MM.1S (cell line): Measurements from ENCODE around the gene WSCD1.

Experiments used
- DNase-seq: peaks from one replicate; pipeline ENCODE4 v3.0.0-alpha.2; 2015
- H2AFZ ChIP-seq: fragments of 300-600 bp; sonication (generic); 2 replicates; pipeline ENCODE4 v1.6.0; 2016; ENCODE audit warnings: antibody characterized with exemption, low read length
- H3F3A ChIP-seq: fragments of 300-600 bp; sonication (generic); 2 replicates; pipeline ENCODE4 v1.6.1; 2016; ENCODE audit warnings: mild to moderate bottlenecking, antibody characterized with exemption, low read length, moderate library complexity, mixed read lengths; ENCODE audit not compliant: insufficient read depth
- H3K27ac ChIP-seq: fragments of 300-600 bp; sonication (generic); 2 replicates; pipeline ENCODE4 v1.5.1; 2016; ENCODE audit warnings: mild to moderate bottlenecking, low read length
- H3K27me3 ChIP-seq: fragments of 300-600 bp; sonication (generic); replicated peaks from 2 replicates; pipeline ENCODE4 v1.6.0; 2016; ENCODE audit warnings: low read length; ENCODE audit not compliant: insufficient read depth
- H3K36me3 ChIP-seq: fragments of 300-600 bp; sonication (generic); replicated peaks from 2 replicates; pipeline ENCODE4 v1.6.1; 2016; ENCODE audit warnings: mild to moderate bottlenecking, low read length, mixed read lengths; ENCODE audit not compliant: insufficient read depth
- H3K4me1 ChIP-seq: fragments of 300-600 bp; sonication (generic); 2 replicates; pipeline ENCODE4 v1.6.1; 2016; ENCODE audit warnings: low read length, mixed read lengths
- H3K4me2 ChIP-seq: fragments of 300-600 bp; sonication (generic); 2 replicates; pipeline ENCODE4 v1.6.0; 2016; ENCODE audit warnings: low read depth, low read length
- H3K4me3 ChIP-seq: fragments of 300-600 bp; sonication (generic); 2 replicates; pipeline ENCODE4 v1.5.1; 2016; ENCODE audit warnings: low read length, mixed read lengths
- H3K79me2 ChIP-seq: fragments of 300-600 bp; sonication (generic); 2 replicates; pipeline ENCODE4 v1.6.1; 2016; ENCODE audit warnings: mixed run types, low read length, mixed read lengths
- H3K9ac ChIP-seq: fragments of 300-600 bp; sonication (generic); 2 replicates; pipeline ENCODE4 v1.6.1; 2016; ENCODE audit warnings: low read length, mixed read lengths
- H3K9me2 ChIP-seq: fragments of 300-600 bp; sonication (generic); replicated peaks from 2 replicates; pipeline ENCODE4 v1.6.1; 2016; ENCODE audit warnings: mild to moderate bottlenecking, low read length, mixed read lengths; ENCODE audit not compliant: insufficient read depth
- H3K9me3 ChIP-seq: fragments of 300-600 bp; sonication (generic); replicated peaks from 2 replicates; pipeline ENCODE4 v1.6.1; 2016; ENCODE audit warnings: mild to moderate bottlenecking, low read length, mixed read lengths; ENCODE audit not compliant: insufficient read depth
- H4K20me1 ChIP-seq: fragments of 300-600 bp; sonication (generic); 2 replicates; pipeline ENCODE4 v1.6.1; 2016; ENCODE audit warnings: mild to moderate bottlenecking, low read length, moderate library complexity, mixed read lengths; ENCODE audit not compliant: insufficient read depth
- EZH2 ChIP-seq: fragments of 300-600 bp; sonication (generic); optimal IDR thresholded peaks from 2 replicates; pipeline ENCODE3; 2017; ENCODE audit warnings: low read depth, mild to moderate bottlenecking, antibody characterized with exemption, low read length, mixed read lengths
- EZH2phosphoT487 ChIP-seq: fragments of 300-600 bp; sonication (generic); IDR thresholded peaks from 2 replicates; pipeline ENCODE4 v1.6.1; 2018; ENCODE audit warnings: antibody characterized with exemption, low read length
- TF ChIP-seq, protein P1 (sequence below): fragments of 300-600 bp; sonication (generic); IDR thresholded peaks from 2 replicates; pipeline ENCODE4 v1.5.1; 2016; ENCODE audit warnings: antibody characterized with exemption, low read length, mixed read lengths

The WSCD1 gene

DNA sequence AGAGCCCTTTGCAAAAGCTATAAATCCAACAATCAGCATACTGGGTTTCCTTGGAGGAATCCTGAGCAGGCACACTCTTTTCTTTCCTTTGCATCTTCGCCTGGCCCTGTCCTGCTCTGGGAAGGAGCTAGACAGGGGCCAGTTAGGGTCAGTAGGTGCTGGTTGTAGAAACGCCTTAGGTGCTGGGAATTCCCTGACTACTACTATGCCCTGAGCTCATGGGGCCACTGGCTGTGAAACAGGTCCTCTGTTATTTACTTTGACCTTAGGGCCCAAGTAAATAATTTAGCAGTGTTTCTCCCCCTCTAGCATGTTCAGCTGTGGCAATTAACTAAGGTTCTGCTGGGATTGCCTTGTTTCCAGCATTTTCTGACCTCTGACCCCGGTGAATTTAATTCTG is 15.8 kb upstream of the WSCD1 start:
- TF ChIP-seq, protein P1, sequence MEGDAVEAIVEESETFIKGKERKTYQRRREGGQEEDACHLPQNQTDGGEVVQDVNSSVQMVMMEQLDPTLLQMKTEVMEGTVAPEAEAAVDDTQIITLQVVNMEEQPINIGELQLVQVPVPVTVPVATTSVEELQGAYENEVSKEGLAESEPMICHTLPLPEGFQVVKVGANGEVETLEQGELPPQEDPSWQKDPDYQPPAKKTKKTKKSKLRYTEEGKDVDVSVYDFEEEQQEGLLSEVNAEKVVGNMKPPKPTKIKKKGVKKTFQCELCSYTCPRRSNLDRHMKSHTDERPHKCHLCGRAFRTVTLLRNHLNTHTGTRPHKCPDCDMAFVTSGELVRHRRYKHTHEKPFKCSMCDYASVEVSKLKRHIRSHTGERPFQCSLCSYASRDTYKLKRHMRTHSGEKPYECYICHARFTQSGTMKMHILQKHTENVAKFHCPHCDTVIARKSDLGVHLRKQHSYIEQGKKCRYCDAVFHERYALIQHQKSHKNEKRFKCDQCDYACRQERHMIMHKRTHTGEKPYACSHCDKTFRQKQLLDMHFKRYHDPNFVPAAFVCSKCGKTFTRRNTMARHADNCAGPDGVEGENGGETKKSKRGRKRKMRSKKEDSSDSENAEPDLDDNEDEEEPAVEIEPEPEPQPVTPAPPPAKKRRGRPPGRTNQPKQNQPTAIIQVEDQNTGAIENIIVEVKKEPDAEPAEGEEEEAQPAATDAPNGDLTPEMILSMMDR = no peak
- TF ChIP-seq EZH2phosphoT487 = no peak
- TF ChIP-seq EZH2 = no peak
- Histone ChIP-seq H2AFZ (no peak overlapping the region), H3K27me3 (no peaks in the 10 kb centered on the region)

DNA sequence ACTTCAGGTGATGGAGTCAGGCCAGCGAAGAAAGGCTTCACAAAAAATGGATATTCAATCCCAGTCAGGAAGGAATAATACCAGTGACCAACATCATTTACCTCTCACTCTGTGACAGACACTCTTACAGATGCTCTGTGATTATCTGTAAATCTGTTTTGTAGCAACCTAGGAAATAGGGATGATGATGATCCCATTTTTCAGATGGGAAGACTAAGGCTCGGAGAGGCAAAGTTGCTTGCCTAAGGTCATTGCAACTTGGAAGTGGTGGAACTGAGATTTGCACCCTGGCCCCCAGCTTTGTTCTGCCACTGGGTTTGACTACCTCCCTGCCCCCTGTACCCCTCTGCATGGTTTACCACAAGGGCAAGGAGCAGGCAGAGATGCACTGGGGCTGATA is 14.1 kb upstream of the WSCD1 start:
- no peaks in the 10 kb centered on the region for H3K79me2 ChIP-seq
- H3K27ac ChIP-seq = no peak overlapping the region
- H3K4me2 ChIP-seq = no peak overlapping the region
- TF ChIP-seq EZH2 (no peak), EZH2phosphoT487 (no peak)
- no peak for DNase-seq
- H3K27me3 ChIP-seq = no peaks in the 10 kb centered on the region
- H3K9ac ChIP-seq = no peak overlapping the region
- no peaks in the 10 kb centered on the region for H3K9me2 ChIP-seq
- no peaks in the 10 kb centered on the region for H4K20me1 ChIP-seq
- no peaks in the 10 kb centered on the region for H3K36me3 ChIP-seq
- H2AFZ ChIP-seq = no peak overlapping the region
- no peaks in the 10 kb centered on the region for H3K9me3 ChIP-seq
- no peaks in the 10 kb centered on the region for H3K4me1 ChIP-seq
- H3F3A ChIP-seq = no peaks in the 10 kb centered on the region
- H3K4me3 ChIP-seq = no peak overlapping the region

More for the DNA sequence above, 15.8 kb upstream of the WSCD1 start:
- Histone ChIP-seq H3K4me1 (no peaks in the 10 kb centered on the region), H3K4me3 (no peak overlapping the region), H3K36me3 (no peaks in the 10 kb centered on the region), H3K9me2 (no peaks in the 10 kb centered on the region), H3F3A (no peaks in the 10 kb centered on the region), H3K9me3 (no peaks in the 10 kb centered on the region), H4K20me1 (no peaks in the 10 kb centered on the region), H3K27ac (no peak overlapping the region), H3K9ac (no peak overlapping the region), H3K79me2 (no peaks in the 10 kb centered on the region), H3K4me2 (no peak overlapping the region)
- no peak for DNase-seq

DNA sequence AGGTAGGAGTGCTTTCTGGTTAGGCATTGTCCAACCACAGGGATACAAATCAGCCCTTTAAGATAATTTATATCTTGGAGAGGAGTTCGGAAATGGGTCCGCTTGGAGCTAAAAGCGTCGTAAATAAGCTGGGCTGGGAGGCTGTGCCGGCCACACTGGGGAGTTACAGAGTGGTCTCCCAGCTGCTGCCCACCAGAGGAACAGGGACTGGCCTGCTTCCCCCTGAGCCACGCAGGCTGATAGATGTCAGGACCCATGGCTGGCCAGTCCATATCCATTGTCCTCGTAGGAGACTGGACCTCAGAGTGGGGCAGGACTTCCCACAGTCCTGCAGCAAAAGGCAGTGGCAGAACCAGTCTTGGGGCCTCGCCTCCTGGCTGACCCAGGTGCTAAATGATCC is 12.6 kb upstream of the WSCD1 start:
- Histone ChIP-seq H3K9ac (no peak overlapping the region), H3K9me3 (no peaks in the 10 kb centered on the region), H3K4me1 (no peaks in the 10 kb centered on the region), H3K79me2 (no peaks in the 10 kb centered on the region), H3K27ac (no peak overlapping the region), H4K20me1 (no peaks in the 10 kb centered on the region), H2AFZ (no peak overlapping the region), H3F3A (no peaks in the 10 kb centered on the region), H3K9me2 (no peaks in the 10 kb centered on the region), H3K27me3 (no peaks in the 10 kb centered on the region), H3K4me2 (no peak overlapping the region), H3K36me3 (no peaks in the 10 kb centered on the region), H3K4me3 (no peak overlapping the region)
- TF ChIP-seq, protein P1 = no peak
- TF ChIP-seq EZH2 (no peak), EZH2phosphoT487 (no peak)
- no peak for DNase-seq

DNA sequence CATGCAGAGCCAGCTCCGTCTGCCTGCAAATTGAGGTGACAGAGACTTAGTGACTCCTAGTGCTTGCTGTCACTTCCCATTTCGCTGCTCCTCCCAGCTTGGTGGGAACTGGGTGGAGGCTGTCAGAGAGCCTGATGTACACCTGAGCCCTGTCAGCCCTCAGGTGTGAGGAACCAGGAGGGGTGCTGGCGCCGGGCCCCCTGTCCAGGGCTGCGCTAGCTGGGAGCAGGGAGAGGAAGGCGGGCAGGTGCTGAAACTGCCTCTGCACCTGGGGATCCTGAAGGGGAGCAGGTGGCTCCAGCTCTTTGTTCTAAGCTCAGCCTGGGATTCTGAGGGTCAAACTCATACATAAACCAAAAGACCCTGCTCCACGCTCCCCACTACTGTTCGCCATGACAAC is 10.8 kb upstream of the WSCD1 start:
- TF ChIP-seq, protein P1 = no peak
- no peak for TF ChIP-seq EZH2
- no peak for TF ChIP-seq EZH2phosphoT487
- Histone ChIP-seq H3K4me1 (no peaks in the 10 kb centered on the region), H3K4me3 (no peak overlapping the region), H3K36me3 (no peaks in the 10 kb centered on the region), H3K79me2 (no peaks in the 10 kb centered on the region), H4K20me1 (no peaks in the 10 kb centered on the region), H3K9me3 (no peaks in the 10 kb centered on the region), H3K9me2 (no peaks in the 10 kb centered on the region), H2AFZ (no peak overlapping the region), H3K27me3 (no peaks in the 10 kb centered on the region), H3K9ac (no peak overlapping the region), H3K4me2 (no peak overlapping the region), H3F3A (no peaks in the 10 kb centered on the region), H3K27ac (no peak overlapping the region)
- no peak for DNase-seq
